ENCODE results near the gene GPR32.

GPR32 gene

DNA sequence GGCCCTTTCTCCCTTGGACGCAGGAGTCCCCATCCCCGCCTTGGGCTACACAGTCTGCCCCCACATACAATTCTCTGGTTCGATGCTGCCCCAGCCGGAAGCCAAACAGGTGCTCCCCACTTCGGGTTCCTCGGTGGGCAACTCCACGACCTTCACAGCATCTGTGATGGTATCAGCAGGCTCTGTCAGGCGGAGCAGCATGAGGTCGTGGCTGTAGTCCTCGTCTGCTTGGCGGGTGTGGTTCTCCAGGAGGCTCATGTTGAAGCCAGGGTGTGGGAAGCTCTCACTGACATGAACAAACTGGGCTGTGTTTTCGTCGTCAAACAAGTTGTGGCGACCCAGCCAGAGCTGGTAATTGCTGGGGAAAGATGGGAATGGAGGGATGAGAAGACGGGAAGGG lies 49.8 kb downstream of the GPR32 start:
- Histone ChIP-seq H3K9me3 (ENCODE audit: severe bottlenecking) (peaks cover 8% of the 10 kb centered on the region), H3K27ac (no peak overlapping the region), H3K36me3 (no peaks in the 10 kb centered on the region), H3K27me3 (ENCODE audit: insufficient read depth, low read depth, severe bottlenecking) (peaks cover 6% of the 10 kb centered on the region), H3K4me3 (ENCODE audit: low read depth, low read length) (no peak overlapping the region)
- no peak for DNase-seq
- TF ChIP-seq, protein P1, sequence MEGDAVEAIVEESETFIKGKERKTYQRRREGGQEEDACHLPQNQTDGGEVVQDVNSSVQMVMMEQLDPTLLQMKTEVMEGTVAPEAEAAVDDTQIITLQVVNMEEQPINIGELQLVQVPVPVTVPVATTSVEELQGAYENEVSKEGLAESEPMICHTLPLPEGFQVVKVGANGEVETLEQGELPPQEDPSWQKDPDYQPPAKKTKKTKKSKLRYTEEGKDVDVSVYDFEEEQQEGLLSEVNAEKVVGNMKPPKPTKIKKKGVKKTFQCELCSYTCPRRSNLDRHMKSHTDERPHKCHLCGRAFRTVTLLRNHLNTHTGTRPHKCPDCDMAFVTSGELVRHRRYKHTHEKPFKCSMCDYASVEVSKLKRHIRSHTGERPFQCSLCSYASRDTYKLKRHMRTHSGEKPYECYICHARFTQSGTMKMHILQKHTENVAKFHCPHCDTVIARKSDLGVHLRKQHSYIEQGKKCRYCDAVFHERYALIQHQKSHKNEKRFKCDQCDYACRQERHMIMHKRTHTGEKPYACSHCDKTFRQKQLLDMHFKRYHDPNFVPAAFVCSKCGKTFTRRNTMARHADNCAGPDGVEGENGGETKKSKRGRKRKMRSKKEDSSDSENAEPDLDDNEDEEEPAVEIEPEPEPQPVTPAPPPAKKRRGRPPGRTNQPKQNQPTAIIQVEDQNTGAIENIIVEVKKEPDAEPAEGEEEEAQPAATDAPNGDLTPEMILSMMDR (IDR thresholded peaks at IDR 0.05; ENCODE audit: low read depth, low read length): no peak

DNA sequence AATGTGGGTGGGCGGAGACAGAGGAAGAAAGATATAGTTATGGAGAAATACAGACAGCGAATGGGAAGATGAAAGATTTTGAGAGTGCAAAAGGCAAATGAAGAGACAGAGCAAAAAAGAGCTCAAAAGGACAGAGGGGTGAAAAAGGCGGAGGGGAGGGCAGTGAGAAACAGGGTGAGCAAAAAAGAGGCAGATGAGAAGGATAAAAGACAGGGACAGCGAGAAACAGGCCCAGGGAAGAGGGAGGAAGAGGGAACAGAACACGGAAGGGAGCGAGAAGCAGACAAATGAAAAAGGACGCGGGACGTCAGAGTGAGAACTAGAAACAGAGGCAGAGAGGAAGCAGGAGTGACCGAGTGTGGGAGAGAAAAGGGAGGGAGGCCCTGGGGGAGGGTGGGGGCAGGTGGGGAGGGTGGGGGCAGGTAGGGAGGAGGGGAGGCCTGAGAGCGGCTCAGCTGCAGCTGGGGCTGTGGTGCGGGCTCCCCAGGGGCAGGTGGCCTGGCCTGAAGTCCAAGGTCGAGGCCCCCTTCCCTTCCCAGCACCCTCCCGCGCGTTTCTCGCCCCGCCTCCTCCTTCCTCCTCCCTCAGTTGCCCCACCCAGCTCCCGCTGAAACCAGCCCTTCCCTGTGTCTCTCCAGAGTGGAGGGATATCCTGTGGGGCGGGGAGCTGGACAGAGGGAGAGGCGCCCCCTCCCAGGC lies 50.4 kb downstream of the GPR32 start:
- peak; percentile 65 for DNase-seq
- H3K9me3 ChIP-seq (ENCODE audit: severe bottlenecking): peaks cover 2% of the 10 kb centered on the region
- no peak overlapping the region for H3K27ac ChIP-seq
- TF ChIP-seq, protein P1 (IDR thresholded peaks at IDR 0.05; ENCODE audit: low read depth, low read length): no peak
- peaks cover 10% of the 10 kb centered on the region for H3K27me3 ChIP-seq (ENCODE audit: insufficient read depth, low read depth, severe bottlenecking)
- peak overlapping the region; percentile 15; the same call in 1 of the 2 replicates for H3K4me3 ChIP-seq (ENCODE audit: low read depth, low read length)
- H3K36me3 ChIP-seq: no peaks in the 10 kb centered on the region

DNA sequence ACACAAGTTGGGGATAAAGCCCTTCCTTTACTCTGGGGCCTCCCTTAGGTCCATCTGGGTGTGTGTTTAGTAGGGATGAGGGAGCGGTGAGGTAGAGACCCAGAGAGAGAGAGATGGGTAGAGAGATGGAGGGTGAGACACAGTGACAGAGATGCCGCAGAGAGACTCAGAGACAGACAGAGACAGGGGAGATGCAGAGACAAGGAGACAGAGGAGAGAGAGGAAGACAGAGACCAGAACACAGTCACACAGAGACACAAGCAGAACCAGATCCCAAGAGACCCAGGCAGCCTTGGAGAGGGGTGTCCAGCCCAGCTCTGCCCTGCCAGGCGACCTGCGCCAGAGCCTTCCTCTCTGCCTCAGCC lies 51.0 kb downstream of the GPR32 start:
- Histone ChIP-seq H3K4me3 (ENCODE audit: low read depth, low read length) (peak overlapping the region; percentile 15; the same call in 1 of the 2 replicates), H3K9me3 (ENCODE audit: severe bottlenecking) (no peaks in the 10 kb centered on the region), H3K27ac (no peak overlapping the region), H3K36me3 (no peaks in the 10 kb centered on the region), H3K27me3 (ENCODE audit: insufficient read depth, low read depth, severe bottlenecking) (peaks cover 12% of the 10 kb centered on the region)
- TF ChIP-seq, protein P1 (IDR thresholded peaks at IDR 0.05; ENCODE audit: low read depth, low read length): no peak
- DNase-seq: no peak

All from WERI-Rb-1 (cell line).